Left hindlimb (tissue), 1 donor: ENCODE data around the gene AUNIP.

Experiments
- DNase-seq: peaks from one replicate; pipeline ENCODE4 v3.0.0-alpha.2; 2018

AUNIP gene

GRCh38 chr1:25858906-25859789, at the start of gene AUNIP:
TSS of gene AUNIP (minus strand) at chr1:25859457. CDS start at chr1:25859357, 100 bp downstream.
- DNase-seq, result peak; percentile 88

GRCh38 chr1:25909040-25909439, 49.8 kb upstream of the AUNIP start:
- DNase-seq, result no peak

GRCh38 chr1:25908161-25908560, 48.9 kb upstream of the AUNIP start:
- DNase-seq, result no peak

GRCh38 chr1:25907601-25908000, 48.3 kb upstream of the AUNIP start:
- DNase-seq, result no peak

GRCh38 chr1:25906644-25907300, 47.5 kb upstream of the AUNIP start:
- DNase-seq, result no peak

- peak; percentile 97 for DNase-seq
These were observed 46.7 kb upstream of the AUNIP start, which contains the start of gene STMN1 for GRCh38 chr1:25905680-25906643. TSS of gene STMN1 (minus strand) at chr1:25906419. CDS start at chr1:25904676, 1,743 bp downstream.

GRCh38 chr1:25904943-25905679, 45.9 kb upstream of the AUNIP start:
- peak; percentile 98 for DNase-seq

- no peak for DNase-seq
These were observed 44.7 kb upstream of the AUNIP start for GRCh38 chr1:25903986-25904385.

- no peak for DNase-seq
These were observed 43.2 kb upstream of the AUNIP start for GRCh38 chr1:25902462-25902861.

GRCh38 chr1:25900219-25900618, 41.0 kb upstream of the AUNIP start:
- DNase-seq, result no peak

GRCh38 chr1:25899792-25900191, 40.5 kb upstream of the AUNIP start:
- no peak for DNase-seq

GRCh38 chr1:25898223-25899015, 39.2 kb upstream of the AUNIP start:
- DNase-seq, result no peak

GRCh38 chr1:25897754-25898153, 38.5 kb upstream of the AUNIP start:
- DNase-seq, result no peak

- DNase-seq, result no peak
These were observed 37.0 kb upstream of the AUNIP start for GRCh38 chr1:25896266-25896665.

GRCh38 chr1:25895365-25895990, 36.2 kb upstream of the AUNIP start:
- DNase-seq, result peak; percentile 93

GRCh38 chr1:25893116-25893515, 33.9 kb upstream of the AUNIP start:
- DNase-seq, result no peak

- no peak for DNase-seq
These were observed 32.3 kb upstream of the AUNIP start for GRCh38 chr1:25891606-25892005.

- no peak for DNase-seq
These were observed 31.2 kb upstream of the AUNIP start for GRCh38 chr1:25890239-25891034.

GRCh38 chr1:25889470-25889869, 30.2 kb upstream of the AUNIP start:
- no peak for DNase-seq

- DNase-seq, result no peak
These were observed 29.2 kb upstream of the AUNIP start for GRCh38 chr1:25888426-25888987.
